PC-3 (cell line): ENCODE results near the gene IFITM5.
"Not testable (repeated sequence)": the region's sequence is repeated elsewhere in the genome, so short reads cannot be mapped to it uniquely, and the experiment has no call there.

Experiments used
- EZH2 ChIP-seq: fragments of 300-600 bp; sonication (generic); IDR thresholded peaks from one replicate; pipeline ENCODE4 v1.6.1; 2017; ENCODE audit warnings: antibody characterized with exemption, mild to moderate bottlenecking, low read length; ENCODE audit not compliant: unreplicated experiment
- TF ChIP-seq, protein P1 (sequence below): fragments of 300-600 bp; sonication (generic); conservative IDR thresholded peaks from 2 replicates; pipeline ENCODE4 v1.5.1; 2017; ENCODE audit warnings: antibody characterized with exemption, low read depth, mild to moderate bottlenecking, low read length

DNA sequence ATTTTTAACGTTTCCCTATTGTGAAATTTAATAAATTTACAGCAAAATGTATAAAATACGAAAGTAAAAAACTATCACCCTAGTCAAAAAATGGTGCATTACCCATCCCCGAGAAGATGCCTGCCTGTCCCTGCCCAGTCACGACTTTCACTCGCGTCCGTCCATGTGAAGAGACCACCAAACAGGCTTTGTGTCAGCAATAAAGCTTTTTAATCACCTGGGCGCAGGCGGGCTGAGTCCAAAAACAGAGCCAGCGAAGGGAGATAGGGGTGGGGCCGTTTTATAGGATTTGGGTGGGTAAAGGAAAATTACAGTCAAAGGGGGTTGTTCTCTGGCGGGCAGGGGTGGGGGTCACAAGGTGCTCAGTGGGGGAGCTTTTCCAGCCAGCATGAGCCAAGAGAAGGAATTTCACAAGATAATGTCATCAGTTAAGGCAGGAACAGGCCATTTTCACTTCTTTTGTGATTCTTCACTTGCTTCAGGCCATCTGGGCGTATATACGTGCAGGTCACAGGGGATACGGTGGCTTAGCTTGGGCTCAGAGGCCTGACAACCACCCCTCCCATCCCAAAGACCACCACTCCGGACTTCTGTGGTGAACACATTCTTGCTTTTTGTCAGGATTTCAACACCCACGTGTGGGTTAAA lies 34.4 kb upstream of the IFITM5 start:
- TF ChIP-seq, protein P1, sequence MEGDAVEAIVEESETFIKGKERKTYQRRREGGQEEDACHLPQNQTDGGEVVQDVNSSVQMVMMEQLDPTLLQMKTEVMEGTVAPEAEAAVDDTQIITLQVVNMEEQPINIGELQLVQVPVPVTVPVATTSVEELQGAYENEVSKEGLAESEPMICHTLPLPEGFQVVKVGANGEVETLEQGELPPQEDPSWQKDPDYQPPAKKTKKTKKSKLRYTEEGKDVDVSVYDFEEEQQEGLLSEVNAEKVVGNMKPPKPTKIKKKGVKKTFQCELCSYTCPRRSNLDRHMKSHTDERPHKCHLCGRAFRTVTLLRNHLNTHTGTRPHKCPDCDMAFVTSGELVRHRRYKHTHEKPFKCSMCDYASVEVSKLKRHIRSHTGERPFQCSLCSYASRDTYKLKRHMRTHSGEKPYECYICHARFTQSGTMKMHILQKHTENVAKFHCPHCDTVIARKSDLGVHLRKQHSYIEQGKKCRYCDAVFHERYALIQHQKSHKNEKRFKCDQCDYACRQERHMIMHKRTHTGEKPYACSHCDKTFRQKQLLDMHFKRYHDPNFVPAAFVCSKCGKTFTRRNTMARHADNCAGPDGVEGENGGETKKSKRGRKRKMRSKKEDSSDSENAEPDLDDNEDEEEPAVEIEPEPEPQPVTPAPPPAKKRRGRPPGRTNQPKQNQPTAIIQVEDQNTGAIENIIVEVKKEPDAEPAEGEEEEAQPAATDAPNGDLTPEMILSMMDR = not testable (repeated sequence)
- not testable (repeated sequence) for TF ChIP-seq EZH2
